A673 (cell line): ENCODE results near the gene HS3ST4.

Experiments
- CTCF ChIP-seq: fragments of 300-800, 200-600 bp; sonication (generic); conservative IDR thresholded peaks from 2 replicates; pipeline ENCODE4 v1.5.1; 2017; ENCODE audit warnings: low read depth, mild to moderate bottlenecking, antibody characterized with exemption, low read length, moderate library complexity, mixed read lengths
- EZH2 ChIP-seq: fragments of 200-600 bp; sonication (generic); IDR thresholded peaks from 2 replicates; pipeline ENCODE4 v1.6.1; 2017; ENCODE audit warnings: borderline replicate concordance, low read depth, mild to moderate bottlenecking, mixed read lengths, antibody characterized with exemption, low read length; ENCODE audit not compliant: poor library complexity, severe bottlenecking

- no peak for TF ChIP-seq CTCF
- TF ChIP-seq EZH2, result no peak
Measured at GRCh38 chr16:25925421-25925820, 233.7 kb downstream of the HS3ST4 start.
